Measurements from ENCODE around the gene PALLD. TPM values are rescaled to one million over a fixed set of nuclear protein-coding genes. Genes with fewer than 3 reads are reported as not detected.

Gene PALLD
- total RNA-seq, 1 donor from 2014 or later, result 204 TPM

GRCh38 chr4:168925789-168926490, 429.1 kb downstream of the PALLD start:
- Histone ChIP-seq H3K27me3 (no peaks in the 10 kb centered on the region), H3K4me3 (no peak overlapping the region), H3K4me1 (no peaks in the 10 kb centered on the region), H3K27ac (no peak overlapping the region), H3K9me3 (no peaks in the 10 kb centered on the region), H3K36me3 (peaks cover 81 to 100% of the 10 kb centered on the region in 2 donors)
- TF ChIP-seq CTCF (IDR thresholded peaks at IDR 0.05), result no peak
- DNase-seq (ENCODE audit: low spot score in 2 of 2), result no peak
- intact Hi-C loops (cut with DNase I), result loop anchor here (5.0 kb wide), 1 partner anchor 561 kb away; no protein-coding TSS in a partner anchor

DNA sequence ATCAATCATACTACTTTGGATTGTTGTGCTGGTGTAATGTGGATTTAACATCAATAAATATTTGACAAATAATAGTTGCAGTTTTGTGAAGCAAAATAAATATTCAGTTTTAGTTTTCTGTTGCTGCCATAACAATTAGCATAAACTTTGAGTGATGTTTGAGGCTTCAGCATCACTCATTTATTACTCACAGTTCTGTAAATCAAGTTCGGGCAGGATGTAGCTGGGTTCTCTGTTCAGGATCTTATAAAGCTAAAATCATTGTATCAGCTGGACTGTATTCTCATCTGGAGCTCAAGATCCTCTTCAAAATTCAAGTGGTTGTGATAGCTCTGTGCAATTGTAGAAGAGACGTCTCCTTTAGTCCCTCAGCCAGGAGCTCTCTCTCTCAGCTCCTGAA, 431.5 kb downstream of the PALLD start:
- Histone ChIP-seq H3K9me3 (peaks cover 14 to 19% of the 10 kb centered on the region in 2 donors), H3K4me3 (no peak overlapping the region), H3K4me1 (no peaks in the 10 kb centered on the region), H3K27ac (no peak overlapping the region), H3K36me3 (peaks cover 62 to 77% of the 10 kb centered on the region in 2 donors), H3K27me3 (no peaks in the 10 kb centered on the region)
- TF ChIP-seq CTCF (IDR thresholded peaks at IDR 0.05), result no peak
- intact Hi-C loops (cut with DNase I), result loop anchor here (5.0 kb wide), 1 partner anchor 559 kb away; no protein-coding TSS in a partner anchor
- no peak for DNase-seq (ENCODE audit: low spot score in 2 of 2)

DNA sequence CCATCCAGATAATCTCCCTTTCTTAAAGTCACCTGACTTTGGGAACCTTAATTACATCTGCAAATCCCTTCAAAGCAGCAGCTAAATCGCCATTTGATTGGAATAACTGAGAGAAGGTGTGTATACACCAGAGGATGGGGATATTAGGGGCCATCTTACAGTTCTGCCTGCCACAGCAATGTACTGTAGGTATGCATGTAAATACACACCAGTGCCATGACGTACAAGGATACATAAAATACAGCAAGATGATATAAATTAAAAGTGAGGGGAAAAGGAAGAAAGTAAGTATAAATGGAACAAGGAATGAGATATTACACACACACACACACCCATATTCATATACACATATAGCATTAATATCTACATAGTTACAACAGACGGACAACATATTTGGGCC, 432.0 kb downstream of the PALLD start:
- Histone ChIP-seq H3K9me3 (peaks cover 14 to 24% of the 10 kb centered on the region in 2 donors), H3K4me3 (no peak overlapping the region), H3K4me1 (no peaks in the 10 kb centered on the region), H3K27ac (no peak overlapping the region), H3K36me3 (peaks cover 61 to 72% of the 10 kb centered on the region in 2 donors), H3K27me3 (no peaks in the 10 kb centered on the region)
- DNase-seq (ENCODE audit: low spot score in 2 of 2), result no peak
- intact Hi-C loops (cut with DNase I), result loop anchor here (5.0 kb wide), 1 partner anchor 558 kb away; no protein-coding TSS in a partner anchor
- no peak for TF ChIP-seq CTCF (IDR thresholded peaks at IDR 0.05)

- Histone ChIP-seq H3K27me3 (no peaks in the 10 kb centered on the region), H3K27ac (no peak overlapping the region), H3K36me3 (peaks cover 43 to 55% of the 10 kb centered on the region in 2 donors), H3K9me3 (peaks cover 14 to 41% of the 10 kb centered on the region in 2 donors), H3K4me1 (no peaks in the 10 kb centered on the region), H3K4me3 (no peak overlapping the region)
- DNase-seq (ENCODE audit: low spot score in 2 of 2), result no peak
- intact Hi-C loops (cut with DNase I), result no loop called here
- TF ChIP-seq CTCF (IDR thresholded peaks at IDR 0.05), result no peak
Observed at GRCh38 chr4:168930413-168931196, 433.8 kb downstream of the PALLD start.

- H3K27ac ChIP-seq, result no peak overlapping the region
- H3K4me1 ChIP-seq, result no peaks in the 10 kb centered on the region
- no peak for DNase-seq (ENCODE audit: low spot score in 2 of 2)
- peaks cover 17 to 47% of the 10 kb centered on the region in 2 donors for H3K9me3 ChIP-seq
- intact Hi-C loops (cut with DNase I), result no loop called here
- TF ChIP-seq CTCF (IDR thresholded peaks at IDR 0.05), result no peak
- H3K27me3 ChIP-seq, result no peaks in the 10 kb centered on the region
- no peak overlapping the region for H3K4me3 ChIP-seq
- H3K36me3 ChIP-seq, result peaks cover 37 to 49% of the 10 kb centered on the region in 2 donors
Observed at GRCh38 chr4:168931215-168931650, 434.4 kb downstream of the PALLD start.
